Activated CD4-positive, alpha-beta T cell treated with anti-CD3 and anti-CD28 coated beads for 48 hours (primary cell): ENCODE results near the gene RCSD1.

Experiments used
- DNase-seq: peaks from one replicate; pipeline ENCODE4 v3.0.0-alpha.2; 2020

Gene RCSD1

DNA sequence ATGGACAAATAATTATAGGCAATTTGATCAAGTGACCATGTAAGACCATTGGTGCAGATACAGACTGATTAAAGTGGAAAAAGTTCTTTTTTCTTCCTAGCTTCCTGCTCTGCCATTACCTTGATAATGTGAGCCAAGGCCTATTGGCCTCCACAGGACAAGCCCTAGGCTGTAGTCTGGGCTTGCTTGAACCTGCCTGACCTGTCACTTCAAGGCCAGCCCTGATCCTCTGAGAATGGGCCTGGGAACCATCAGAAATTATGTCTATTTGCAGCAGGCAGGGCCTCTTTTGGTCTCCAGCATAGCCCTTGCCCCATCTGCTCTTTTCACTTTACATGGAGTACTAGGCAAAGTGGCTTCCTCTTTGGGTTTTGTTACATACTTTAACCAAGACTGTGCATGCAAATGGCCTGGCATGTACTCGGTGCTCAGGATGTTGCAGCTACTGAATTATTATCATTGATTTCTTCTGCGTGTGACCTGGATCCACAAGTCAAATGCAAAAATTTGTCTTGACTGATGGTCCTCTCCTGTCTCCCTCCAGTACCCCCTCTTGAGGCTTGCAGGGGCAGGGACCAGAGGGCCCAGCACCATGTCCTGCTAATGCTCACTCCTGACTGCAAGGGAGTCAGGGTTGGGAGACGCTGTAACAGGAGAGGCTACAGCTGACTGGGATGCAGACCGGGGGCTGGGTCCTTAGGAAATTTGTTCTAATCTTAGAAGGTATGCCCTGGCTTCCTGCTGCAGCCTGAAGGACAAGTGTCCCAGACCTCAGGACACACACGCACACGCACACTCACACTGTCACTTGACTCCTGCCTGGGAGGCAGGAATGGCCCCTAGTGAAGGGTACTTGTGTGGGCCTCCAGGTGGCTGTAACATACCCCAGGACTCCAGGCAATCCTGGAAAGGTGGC is 39.4 kb downstream of the RCSD1 start:
- DNase-seq, result no peak

DNA sequence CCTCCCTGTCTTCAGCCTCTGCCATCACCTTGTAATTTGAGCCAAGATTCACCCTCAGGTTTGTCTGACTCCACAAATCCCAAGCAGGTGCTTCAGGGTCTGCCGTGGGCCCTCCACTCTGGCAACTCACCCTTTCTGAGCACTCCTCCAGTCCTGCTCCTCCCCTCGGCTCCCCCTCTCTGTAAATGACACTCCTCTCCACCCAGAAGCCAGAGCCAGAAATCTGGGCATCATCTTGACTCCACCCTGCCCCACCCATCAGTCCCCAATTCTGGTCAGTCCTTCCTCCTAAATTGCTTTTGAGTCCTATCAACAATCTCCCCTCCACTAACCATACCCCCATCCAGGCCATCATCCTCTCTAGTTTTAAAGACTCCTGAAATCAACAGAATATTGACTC is 40.5 kb downstream of the RCSD1 start:
- no peak for DNase-seq

GRCh38 chr1:167671727-167672511 is 41.9 kb downstream of the RCSD1 start:
- DNase-seq, result no peak

- no peak for DNase-seq
Measured at GRCh38 chr1:167672831-167673230, 42.8 kb downstream of the RCSD1 start.

DNA sequence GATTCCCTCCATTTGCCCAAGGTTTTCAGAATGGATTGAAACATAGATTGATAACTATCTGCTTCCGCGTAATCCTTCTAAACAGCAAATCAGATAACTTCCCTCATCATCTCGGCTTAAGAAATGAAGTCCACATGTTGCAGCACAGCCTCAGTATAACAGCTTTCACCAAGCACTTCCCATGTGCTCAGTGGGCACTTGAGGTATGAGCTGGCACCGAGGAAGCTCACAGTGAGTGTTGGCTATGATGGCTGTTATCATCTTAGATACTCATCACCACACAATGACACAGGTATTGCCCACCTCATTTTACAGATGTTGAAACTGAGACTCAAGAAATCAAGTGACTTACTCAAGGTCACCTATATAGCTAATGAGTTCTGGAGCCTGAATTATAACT is 43.2 kb downstream of the RCSD1 start:
- no peak for DNase-seq

- no peak for DNase-seq
Measured at GRCh38 chr1:167674156-167674555, 44.1 kb downstream of the RCSD1 start.

DNA sequence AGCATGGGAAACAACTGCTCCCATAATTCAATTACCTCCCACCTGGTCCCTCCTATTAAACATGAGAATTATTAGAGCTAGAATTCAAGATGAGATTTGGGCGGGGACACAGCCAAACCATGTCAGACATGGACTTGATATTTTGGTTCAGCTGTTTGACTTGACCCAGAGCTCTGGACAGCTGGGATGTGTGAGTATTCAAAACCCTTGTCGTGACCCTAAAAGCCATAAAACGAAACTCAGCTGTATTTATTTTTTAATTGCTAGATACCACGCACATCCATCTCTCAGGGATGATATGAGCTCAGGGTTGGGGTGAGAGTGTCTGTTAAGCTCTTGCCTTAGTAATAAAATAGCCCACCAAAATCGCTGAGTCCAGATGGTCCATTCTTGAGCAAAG is 45.4 kb downstream of the RCSD1 start:
- no peak for DNase-seq

- DNase-seq, result no peak
Measured at GRCh38 chr1:167676205-167676915, 46.3 kb downstream of the RCSD1 start.

DNA sequence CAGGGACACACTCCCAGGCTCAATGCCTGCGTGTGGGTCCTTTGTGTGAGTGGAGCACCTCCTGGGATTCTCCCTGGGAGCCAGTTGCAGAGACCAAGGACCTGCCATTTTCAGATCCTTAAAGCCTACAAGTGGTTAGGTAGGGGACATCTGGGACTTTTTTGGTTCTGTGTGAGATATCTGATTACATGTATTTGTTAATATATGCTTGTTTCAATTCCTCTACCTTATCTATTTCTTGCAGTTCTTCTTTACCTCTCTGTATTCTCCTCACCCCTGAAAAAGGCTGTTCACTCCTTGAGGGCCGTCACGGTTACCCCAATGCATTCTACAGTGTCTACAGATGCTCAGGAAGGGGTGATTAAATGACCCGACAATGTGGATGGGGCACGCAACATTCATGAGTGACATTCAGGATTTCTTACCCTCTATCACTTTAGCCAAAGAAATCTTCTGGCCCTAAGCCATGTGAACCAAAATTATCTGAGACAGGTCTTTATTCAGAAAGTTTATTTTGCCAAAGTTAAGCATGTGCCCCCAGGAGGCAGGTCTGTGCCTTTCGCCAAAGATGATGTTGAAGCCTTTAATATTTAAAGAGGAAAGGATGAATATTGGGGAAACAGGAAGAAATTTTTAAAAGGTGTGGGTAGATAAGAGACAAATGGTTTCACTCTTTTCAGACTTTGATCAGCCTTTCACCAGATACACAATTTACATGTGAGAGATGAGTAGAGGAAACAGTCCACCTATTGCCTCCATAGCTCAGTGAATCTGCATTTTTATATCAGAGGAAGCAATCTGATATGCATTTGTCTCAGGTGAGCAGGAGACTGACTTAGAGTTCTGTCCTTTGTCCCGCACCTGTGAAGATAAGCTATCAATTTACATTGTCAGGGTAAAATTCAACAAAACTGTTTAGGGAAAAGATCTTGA is 47.1 kb downstream of the RCSD1 start:
- DNase-seq, result no peak

DNA sequence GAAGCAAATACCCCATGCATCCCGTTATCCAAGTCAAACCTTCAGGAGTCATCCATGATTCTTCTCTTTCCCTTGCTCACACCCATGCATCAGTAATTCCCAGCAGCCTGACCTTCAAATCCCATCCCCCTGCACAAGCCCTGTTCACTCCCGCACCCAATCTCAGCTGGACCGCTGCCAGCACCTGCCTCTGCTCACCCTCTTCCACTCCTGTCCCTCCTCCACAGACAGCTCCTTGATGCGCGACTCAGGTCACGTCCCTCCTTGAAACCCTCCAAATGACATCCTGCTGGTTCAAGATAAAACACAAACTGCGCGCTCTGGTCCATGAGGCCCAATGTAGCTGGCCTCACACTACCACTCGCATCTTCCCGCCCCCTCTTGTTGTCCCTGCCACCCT is 48.4 kb downstream of the RCSD1 start:
- DNase-seq, result no peak

DNA sequence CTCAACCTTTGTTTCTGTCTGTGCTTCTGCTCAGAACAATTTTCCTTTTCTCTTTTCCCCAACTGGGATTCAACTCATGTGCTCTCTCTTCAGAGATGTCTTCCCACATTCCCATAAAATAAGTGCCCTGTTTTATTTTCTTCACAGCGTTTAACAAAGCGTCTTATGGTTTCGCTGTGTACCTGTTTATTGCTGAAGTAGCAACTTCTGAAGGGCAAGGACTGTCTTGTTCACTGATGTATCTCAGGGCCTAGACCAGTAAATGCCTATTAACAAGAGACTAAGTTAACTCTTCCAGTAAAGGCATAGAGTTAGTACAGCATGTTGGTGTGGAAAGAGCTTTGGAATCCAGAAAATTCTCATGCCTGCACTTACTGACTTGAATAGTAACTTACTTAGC is 48.8 kb downstream of the RCSD1 start:
- no peak for DNase-seq

GRCh38 chr1:167679714-167680113 is 49.7 kb downstream of the RCSD1 start:
- no peak for DNase-seq

DNA sequence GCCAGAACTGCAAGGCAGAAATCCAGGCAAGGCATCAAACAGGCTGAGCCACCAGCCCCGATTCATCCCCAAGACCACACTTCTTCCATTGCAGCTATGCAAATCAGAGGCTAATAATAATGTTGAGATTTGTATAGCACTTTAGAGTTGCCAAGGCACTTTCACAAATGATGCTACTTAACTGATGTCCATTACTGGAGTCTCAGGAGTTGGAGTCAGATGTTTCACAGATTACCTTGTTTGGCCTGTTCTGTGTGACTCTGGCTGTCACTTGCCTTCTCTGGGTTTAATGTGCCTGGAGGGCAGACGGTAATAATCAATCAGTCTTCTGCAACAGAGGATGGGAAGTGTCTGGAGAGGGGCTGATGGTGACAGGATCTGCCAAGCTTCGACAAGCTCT is 51.0 kb downstream of the RCSD1 start:
- DNase-seq, result no peak

DNA sequence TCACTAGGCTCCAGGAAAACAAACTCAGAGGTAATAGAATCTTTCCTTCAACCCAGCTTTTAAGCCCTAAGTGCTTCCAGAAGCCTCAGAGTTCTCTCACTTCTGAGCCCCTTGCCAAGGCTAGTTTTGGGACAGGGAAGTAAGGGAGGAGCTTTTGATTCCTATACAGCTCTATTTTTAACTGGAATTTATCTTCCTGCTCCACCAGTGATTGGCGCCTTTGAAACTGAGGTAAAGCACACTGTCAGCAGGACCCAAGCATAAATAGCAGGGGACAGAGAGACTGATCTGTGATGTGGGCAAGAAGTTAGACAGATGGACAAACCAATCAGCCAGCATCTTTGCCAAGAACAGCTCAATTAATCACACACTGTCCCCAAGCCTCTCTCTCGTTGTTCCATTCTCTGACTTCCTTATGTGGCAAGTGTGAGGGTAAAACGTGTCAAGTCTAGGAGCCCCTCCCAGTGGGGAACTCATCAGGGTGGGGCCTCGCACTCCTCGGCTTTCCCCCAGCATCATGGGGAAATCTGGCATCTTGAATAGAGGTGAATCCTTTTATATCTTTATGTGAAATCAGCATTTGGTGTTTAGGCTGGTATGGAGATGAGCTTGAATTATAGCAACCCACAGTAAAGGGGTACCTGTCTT is 51.5 kb downstream of the RCSD1 start:
- DNase-seq, result no peak

DNA sequence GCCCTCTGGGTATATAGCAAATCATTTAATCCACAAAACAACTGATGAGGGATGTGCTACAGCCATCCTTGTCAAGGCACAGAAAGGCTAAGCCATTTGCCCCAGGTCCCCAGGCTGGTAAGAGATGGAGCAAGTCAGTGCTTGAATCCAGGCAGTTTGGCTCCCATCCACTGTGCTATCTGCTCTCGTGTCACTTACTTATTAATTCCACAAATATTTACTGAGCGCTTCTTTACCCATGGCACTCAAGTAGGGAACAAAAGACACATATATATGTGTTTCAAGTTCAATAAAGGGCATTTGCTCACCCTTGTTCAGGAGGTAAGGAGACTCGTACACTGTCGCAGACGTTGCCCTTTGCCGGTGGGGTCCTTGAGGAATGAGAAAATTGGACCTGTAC is 53.2 kb downstream of the RCSD1 start:
- no peak for DNase-seq

GRCh38 chr1:167683641-167684502 is 53.8 kb downstream of the RCSD1 start:
- DNase-seq, result no peak

DNA sequence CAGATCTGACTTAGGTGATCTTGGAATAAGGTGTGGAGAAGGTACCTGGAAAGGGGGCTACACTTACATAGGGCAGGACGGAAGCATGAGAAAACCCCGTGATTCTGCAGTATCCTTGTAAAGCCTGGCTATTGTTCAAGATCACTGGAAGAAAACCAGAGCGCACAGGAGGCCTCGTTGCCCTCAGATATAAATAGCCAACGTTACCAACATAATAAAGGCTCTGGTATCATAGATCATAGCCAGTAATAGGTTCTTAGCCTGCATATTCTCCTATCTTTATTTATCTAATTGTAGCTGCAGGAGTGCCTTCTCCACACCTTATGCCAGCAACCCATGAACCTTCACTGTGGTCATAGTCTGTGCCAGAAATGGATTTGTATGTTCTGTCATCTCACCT is 55.8 kb downstream of the RCSD1 start:
- DNase-seq, result no peak

DNA sequence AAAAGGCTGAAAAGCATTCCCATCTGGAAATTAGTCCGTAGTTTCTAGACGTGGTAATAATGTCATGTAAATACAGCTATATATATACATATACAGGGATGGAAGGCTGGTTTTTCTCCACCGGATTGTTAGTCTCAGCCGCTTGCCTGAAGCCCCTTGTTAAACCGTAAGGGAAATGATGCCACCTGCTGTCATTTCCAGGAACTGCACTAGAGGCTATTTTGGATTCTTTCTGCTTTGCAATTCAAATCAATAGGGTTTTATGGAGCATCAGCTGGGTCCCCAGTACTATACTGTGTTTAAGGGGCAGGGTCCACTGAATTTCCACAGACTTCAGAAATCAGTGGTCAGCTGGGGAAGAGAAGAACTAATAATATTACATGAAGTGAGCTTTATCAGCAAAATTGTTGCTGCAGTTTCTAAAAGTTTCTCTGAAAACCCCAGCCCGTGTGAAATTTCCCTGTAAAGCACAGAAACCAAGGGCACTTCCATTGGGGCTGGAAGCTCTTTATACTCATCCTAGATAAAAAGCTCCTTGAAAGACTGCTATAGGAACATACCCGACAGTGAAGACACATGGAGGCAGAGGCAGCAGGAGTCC is 58.0 kb downstream of the RCSD1 start:
- peak; percentile 88 for DNase-seq

DNA sequence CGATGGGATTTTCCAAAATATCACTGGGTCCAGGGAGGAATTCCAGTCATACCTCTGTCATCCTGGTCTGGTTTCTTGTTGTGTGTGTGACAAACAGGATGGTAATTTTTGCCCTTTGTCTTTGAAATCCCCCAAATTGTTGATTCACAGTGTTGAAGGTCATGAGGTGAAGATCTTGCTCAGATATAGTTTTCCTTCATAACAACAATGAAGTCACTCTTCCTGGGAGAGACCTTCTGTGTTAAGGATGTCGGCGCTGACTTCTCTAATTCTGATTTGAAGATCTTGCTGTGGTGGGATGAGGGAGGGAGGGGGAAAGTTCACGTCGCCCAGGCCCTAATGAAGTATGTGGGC is 59.5 kb downstream of the RCSD1 start:
- no peak for DNase-seq

DNA sequence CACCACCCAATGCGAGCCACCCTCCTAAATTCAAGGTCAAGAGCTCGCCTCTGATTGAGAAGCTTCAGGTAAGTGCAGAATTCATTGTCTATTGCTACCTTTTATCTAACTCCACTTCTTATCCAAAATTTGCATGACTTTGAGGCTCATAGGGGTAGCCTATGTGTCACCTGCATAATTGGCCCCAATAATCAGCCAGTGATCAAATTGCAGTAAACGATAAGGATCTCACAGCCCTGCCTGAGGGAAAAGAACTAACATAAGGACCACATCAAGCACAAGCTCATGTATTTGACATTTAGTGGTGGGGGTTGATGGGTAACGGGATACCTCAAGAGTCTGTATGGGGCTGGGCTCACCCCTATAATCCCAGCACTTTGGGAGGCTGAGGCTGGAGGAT is 60.0 kb downstream of the RCSD1 start:
- no peak for DNase-seq
